ENCODE data around the gene ITSN2.

The ITSN2 gene

DNA sequence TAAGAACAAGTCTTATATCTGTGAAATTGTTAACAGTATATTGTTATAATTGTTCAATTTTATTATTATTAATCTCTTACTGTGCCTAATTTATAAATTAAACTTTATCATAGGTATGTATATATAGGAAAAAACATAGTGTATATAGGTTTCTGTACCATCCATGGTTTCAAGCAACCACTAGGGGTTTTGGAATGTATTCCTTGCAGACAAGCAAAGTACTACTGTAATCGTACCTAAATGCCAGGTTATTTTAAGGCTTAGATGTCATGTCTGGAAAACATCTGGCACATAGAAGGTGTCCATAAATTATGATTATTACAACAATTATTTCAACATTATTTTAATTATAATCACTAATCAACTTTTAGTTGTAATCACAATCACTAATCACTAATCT, 8.4 kb downstream of the ITSN2 start:
- TF ChIP-seq GATA2 (IDR thresholded peaks at IDR 0.05; ENCODE audit: low read depth, low read length) (no peak), GATA3 (IDR thresholded peaks at IDR 0.05; ENCODE audit: low read depth, low read length) (no peak)

DNA sequence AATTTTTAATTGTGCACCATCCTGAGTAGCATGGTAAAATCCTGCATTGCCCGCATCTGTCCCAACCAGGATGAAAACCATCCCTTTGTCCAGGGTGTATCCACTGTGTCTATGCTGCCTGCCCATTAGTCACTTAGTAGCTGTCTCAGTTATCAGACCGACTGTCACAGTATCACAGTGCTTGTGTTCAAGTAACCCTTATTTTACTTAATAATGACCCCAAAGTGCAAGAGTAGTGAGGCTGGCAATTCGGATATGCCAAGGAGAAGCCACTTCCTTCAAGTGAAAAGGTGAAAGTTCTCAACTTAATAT, 8.8 kb downstream of the ITSN2 start:
- no peak for TF ChIP-seq GATA3 (IDR thresholded peaks at IDR 0.05; ENCODE audit: low read depth, low read length)

DNA sequence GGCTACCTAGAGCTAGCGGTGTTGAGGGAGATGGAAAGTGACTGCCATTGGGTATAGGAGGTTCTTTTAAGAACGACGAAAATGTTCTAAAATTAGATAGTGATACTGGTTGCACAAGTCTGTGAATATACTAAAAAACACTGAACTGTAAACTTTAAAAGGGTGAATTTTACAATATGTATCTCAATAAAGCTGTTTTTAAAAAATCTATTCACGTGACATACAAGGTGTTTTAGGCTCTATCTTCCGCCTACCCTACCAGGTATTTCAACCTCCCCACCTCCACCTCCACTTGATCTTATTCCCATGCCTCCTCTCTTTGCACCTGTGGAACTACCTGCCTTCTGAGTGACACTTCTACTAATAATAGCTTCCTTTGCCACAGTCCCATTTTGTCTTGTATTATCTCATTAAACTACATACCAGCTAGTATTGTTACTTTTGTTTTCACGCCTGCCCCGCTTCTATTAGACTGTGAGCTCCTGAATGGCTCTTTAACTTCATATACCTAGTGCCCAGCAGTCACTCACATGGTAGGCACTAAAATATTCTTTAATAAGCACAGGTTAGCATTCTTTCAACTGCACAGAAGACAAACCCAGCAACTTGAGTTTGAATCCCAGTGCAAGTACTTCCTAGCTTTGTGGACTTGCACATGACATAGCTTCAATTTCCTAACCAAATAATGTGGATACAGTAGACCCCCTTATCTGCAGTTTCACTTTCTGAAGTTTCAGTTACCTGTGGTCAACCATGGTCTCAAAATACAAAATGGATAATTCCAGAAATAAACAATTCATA, 9.3 kb downstream of the ITSN2 start:
- TF ChIP-seq GATA3 (IDR thresholded peaks at IDR 0.05; ENCODE audit: low read depth, low read length) (no peak), GATA2 (IDR thresholded peaks at IDR 0.05; ENCODE audit: low read depth, low read length) (no peak)

DNA sequence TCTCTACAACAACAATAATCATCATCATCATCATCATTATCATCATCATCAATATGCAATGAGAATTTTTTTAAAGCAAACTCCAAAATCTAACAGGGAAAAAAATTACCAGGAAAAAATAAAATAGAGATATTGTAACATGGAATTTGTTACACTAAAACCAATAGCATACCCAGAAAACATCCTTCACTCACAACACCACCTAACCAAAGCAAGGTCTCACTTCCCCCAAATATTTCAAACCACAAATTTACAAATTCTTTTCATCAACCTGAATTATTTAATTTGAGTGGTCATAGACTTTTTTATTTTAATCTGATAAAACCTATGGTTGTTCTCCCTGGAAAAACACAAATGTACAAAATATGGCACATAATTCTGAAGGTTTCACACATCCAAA, 11.2 kb downstream of the ITSN2 start:
- TF ChIP-seq GATA3 (IDR thresholded peaks at IDR 0.05; ENCODE audit: low read depth, low read length) (no peak), GATA2 (IDR thresholded peaks at IDR 0.05; ENCODE audit: low read depth, low read length) (no peak)

DNA sequence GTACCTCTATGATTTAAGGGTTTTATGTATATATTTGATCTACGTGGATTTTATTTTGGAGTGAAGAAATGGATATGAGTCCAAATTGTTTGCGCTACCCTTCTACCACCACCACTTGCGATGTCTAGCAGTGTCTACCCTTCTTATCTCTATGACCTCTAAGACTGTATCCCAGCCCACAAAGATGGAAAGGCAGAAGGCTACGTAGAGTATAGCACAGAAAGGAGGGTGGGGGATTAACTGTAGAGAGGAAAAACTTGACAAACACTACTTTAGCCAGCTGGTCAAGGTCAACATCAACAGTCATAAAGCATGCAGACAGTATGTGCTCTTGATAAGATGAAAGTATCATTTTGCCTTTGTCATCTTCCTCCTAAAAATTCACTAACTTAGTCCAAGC, 14.4 kb downstream of the ITSN2 start:
- no peak for TF ChIP-seq GATA2 (IDR thresholded peaks at IDR 0.05; ENCODE audit: low read depth, low read length)
- TF ChIP-seq GATA3 (IDR thresholded peaks at IDR 0.05; ENCODE audit: low read depth, low read length), result no peak

DNA sequence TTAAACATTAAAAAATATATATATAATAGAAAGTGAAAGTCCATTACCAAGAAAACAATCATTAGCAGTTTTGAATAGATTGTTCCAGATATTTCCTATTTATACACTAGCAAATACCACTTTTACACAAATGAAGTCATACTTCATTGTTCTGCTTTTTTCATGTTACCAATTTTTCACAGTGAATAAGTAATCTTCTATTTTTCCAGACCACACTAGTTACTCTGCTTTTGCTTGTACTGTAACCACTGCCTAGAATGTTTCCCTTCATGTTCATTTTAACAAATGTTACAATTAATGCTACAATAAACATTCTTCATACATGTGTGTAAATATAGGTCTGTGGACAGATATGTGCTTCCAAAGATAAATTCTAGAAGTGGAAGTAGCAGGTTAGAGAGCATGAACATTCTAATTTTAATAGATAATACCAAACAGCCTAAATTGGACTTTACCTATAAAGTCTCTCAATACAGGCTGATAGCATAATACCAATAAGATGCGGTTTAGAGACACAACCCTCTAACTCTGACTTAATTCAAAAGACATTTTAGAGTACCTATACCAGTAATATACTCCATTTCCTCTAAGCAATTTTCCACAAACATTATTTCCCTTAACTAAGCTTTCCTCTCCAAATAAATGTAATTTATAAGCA, 17.0 kb downstream of the ITSN2 start:
- TF ChIP-seq GATA3 (IDR thresholded peaks at IDR 0.05; ENCODE audit: low read depth, low read length) (no peak), GATA2 (IDR thresholded peaks at IDR 0.05; ENCODE audit: low read depth, low read length) (no peak)

DNA sequence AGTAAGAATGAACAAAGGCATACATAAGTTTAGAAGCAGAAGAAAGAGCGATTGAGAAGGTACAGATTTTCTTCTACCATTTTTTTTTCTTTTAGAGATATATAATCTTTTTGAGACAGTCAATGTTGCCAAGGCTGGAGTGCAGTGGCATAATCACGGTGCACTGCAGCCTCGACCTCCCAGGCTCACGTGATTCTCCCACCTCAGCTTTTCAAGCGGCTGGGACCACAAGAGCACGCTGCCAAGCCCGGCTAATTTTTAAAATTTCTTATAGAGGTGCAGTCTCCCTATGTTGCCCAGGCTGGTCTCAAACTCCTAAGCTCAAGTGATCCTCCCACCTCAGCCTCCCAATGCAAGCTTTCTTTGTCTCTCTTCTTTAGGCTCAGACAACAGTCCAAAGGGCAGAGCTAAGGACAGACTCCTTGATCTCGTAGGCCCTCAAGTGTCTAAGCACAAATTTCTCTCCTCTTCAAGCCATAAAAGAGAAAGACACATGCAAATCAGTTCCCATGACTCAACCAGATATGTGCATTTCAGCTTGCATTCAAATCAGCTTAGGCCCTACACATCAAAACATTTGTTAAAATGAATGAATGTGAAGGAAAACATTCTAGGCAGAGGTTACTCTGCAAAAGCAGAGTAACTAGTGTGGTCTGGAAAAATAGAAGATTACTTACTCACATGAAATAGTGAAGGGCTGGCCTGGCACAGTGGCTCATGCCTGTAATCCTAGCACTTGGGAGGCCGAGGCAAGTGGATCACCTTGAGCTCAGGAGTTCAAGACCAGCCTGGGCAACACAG, 18.0 kb downstream of the ITSN2 start:
- TF ChIP-seq GATA3 (IDR thresholded peaks at IDR 0.05; ENCODE audit: low read depth, low read length) (no peak), GATA2 (IDR thresholded peaks at IDR 0.05; ENCODE audit: low read depth, low read length) (no peak)

DNA sequence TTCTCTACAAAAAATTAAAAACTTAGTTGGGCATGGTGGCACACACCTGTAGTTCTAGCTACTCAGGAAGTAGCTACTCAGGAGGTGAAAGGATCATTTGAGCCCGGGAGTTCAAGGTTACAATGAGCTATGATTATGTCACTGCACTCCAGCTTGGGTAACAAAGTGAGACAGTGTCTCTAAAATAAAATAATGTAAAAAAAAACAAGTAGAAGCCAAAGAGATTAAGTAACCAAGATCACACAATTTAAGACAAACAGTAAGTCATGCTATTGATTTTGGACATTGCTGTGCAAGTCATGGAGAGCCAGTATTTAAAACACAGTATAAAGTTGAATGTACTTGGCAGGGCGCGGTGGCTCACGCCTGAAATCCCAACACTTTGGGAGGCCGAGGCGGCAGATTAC, 20.5 kb downstream of the ITSN2 start:
- TF ChIP-seq GATA2 (IDR thresholded peaks at IDR 0.05; ENCODE audit: low read depth, low read length) (no peak), GATA3 (IDR thresholded peaks at IDR 0.05; ENCODE audit: low read depth, low read length) (no peak)

DNA sequence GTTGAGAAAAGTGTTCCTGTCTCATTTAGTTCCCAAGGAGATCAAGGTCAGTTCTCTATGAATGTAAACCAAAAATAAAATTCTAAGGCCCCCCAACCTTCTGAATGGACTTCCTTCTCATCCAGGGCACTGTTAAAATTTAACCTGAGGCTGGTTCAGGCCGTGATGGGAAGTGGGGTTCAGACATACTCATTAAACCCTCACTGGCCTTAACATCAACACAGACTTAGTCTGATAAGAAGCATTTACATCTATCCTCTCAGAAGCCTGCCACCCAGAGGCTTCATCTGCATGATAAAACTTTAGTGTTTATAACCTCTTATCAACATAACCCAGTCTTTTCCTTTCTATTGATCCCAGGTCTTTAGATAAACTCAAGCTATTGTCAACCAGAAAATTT, 22.4 kb downstream of the ITSN2 start:
- TF ChIP-seq GATA3 (IDR thresholded peaks at IDR 0.05; ENCODE audit: low read depth, low read length) (no peak), GATA2 (IDR thresholded peaks at IDR 0.05; ENCODE audit: low read depth, low read length) (no peak)

DNA sequence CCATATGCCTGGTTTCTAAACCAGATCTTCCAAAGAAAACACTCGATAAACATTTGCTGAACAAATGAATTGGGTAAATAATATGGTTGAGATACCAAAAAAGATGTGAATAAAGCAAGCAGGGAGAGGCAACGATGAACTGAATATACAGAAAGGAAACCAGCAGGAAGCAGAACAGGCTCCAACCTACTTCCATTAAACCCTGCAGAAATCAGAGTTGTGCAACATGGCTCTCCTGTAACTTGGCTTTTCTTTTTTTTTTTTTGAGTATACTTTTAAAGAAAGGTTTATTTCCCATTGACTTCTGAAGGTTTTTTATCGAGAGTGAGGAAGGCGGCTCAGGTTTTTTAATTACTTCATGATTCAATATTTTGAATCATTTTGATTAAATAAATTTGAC, 23.5 kb downstream of the ITSN2 start:
- TF ChIP-seq GATA3 (IDR thresholded peaks at IDR 0.05; ENCODE audit: low read depth, low read length), result no peak
- TF ChIP-seq GATA2 (IDR thresholded peaks at IDR 0.05; ENCODE audit: low read depth, low read length), result no peak

DNA sequence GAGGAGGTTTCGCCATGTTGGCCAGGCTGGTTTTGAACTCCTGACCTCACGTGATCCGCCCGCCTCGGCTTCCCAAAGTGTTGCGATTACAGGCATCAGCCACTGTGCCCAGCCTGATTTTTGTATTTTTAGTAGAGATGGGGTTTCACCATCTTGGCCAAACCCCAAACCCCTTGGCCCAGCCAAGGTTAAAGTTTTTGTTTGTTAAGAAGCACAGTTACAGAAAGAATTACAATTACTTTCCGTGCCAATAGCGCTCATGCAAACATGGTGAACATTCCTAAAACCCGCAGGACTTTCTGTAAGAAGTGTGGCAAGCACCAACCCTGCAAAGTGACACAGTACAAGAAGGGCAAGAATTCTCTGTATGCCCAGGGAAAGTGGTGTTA, 26.1 kb downstream of the ITSN2 start:
- TF ChIP-seq GATA2 (IDR thresholded peaks at IDR 0.05; ENCODE audit: low read depth, low read length) (no peak), GATA3 (IDR thresholded peaks at IDR 0.05; ENCODE audit: low read depth, low read length) (no peak)

DNA sequence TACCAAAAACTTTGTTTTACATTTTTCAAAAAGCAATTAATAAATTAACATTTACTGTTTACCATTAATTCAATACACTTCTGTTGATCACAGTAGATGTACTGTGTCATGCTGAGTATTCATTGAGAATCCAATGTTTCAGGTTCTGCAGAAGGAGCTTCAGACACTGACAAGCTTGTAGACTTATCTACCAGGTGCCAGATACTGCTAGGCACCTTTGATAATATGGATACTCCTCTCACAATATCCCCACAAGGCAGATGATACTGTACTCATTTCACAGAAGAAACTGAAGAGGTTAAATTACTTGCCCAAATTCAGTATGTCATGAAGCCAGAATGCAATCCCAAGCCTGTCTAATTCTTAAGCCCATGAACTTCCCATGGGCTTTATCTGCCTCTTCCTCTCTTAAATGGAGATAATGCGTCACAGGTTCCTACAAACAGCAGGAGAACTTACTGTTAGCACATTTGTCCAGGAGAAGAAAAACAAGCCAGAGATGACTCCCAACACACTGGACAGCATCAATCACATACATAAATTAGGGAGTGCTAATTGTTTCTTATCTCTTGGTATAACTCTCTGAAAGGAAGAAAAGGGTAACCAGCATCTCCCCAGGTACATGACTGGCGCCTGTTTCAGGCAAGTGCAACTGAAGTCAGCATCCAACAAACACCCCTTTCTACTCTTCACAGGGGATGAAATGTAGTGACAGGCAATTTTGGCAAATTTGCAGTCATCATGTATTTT, 27.4 kb downstream of the ITSN2 start:
- TF ChIP-seq GATA2 (IDR thresholded peaks at IDR 0.05; ENCODE audit: low read depth, low read length) (no peak), GATA3 (IDR thresholded peaks at IDR 0.05; ENCODE audit: low read depth, low read length) (no peak)

DNA sequence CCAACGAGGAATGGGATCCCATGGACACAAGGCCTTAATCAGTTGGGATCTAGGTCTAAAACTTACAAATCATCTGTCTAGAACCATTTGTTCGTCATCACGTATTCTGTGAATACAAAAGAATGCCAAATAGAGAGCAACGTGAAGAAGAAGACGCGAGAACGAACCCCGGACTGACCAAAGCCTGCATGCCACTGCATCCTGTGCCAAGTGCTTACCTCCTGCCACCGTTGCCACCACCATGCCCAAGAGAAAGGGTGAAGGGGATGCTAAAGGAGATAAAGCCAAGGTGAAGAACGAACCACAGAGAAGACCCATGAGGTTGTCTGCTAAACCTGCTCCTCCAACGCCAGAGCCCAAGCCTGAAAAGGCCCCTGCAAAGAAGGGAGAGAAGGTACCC, 30.2 kb downstream of the ITSN2 start:
- TF ChIP-seq GATA2 (IDR thresholded peaks at IDR 0.05; ENCODE audit: low read depth, low read length) (no peak), GATA3 (IDR thresholded peaks at IDR 0.05; ENCODE audit: low read depth, low read length) (no peak)

DNA sequence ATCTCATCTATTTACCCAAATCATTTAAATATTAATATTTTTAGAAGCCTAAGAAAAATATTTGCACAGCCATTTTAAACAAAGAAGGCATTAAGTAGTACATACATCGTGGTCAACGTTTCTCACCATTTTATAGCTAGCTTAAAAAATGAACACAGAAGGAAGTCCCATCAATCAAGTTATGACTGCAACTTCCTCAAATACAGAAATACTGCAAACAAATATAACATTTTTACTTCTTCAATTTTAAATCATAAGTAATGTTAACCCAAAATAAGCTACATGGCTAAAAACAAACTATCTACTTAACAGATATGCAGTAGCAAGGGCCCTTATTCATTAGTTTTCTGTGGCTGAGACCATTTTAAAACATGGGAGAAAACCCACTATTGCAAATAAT, 30.6 kb downstream of the ITSN2 start:
- no peak for TF ChIP-seq GATA3 (IDR thresholded peaks at IDR 0.05; ENCODE audit: low read depth, low read length)
- TF ChIP-seq GATA2 (IDR thresholded peaks at IDR 0.05; ENCODE audit: low read depth, low read length), result no peak
